ENCODE data around the gene DNAJC12. TPM values are rescaled to one million over a fixed set of nuclear protein-coding genes. Genes with fewer than 3 reads are reported as not detected.
A peak's percentile ranks its signal among the peaks of the same experiment; 100 is the strongest.

The DNAJC12 gene
- total RNA-seq, 6 experiments from 2014 or later = 0.20 to 0.47 (median 0.33) TPM; not detected in 1

DNA sequence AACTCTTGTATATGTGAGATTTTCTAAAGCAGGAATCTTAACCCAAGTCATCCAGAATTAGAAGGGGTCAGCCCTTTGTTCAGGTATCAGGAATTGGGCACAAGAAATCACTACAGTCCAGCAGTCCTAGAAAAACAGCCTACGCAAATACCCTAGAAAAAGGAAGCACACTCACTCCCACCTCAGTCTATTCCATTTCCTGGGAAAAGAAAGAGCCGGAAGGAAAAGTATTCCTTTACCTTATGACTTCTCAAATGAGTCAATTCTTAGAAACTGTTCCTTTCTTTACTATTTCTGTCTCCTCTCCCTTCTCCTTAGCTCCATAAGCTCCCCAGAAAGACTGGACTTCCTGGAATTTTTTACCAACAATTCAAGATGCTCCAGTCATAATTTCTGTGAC lies 62.7 kb downstream of the DNAJC12 start:
- Mint-ChIP-seq H3K27me3 (ENCODE audit: insufficient read depth) (peaks cover 14% of the 10 kb centered on the region), H3K27ac (no peak overlapping the region), H3K4me3 (no peak overlapping the region), H3K36me3 (ENCODE audit: low read depth) (no peaks in the 10 kb centered on the region), H3K9me3 (no peaks in the 10 kb centered on the region), H3K4me1 (ENCODE audit: low read depth) (peaks cover 13% of the 10 kb centered on the region)
- no peak for DNase-seq
- TF ChIP-seq, protein P1, sequence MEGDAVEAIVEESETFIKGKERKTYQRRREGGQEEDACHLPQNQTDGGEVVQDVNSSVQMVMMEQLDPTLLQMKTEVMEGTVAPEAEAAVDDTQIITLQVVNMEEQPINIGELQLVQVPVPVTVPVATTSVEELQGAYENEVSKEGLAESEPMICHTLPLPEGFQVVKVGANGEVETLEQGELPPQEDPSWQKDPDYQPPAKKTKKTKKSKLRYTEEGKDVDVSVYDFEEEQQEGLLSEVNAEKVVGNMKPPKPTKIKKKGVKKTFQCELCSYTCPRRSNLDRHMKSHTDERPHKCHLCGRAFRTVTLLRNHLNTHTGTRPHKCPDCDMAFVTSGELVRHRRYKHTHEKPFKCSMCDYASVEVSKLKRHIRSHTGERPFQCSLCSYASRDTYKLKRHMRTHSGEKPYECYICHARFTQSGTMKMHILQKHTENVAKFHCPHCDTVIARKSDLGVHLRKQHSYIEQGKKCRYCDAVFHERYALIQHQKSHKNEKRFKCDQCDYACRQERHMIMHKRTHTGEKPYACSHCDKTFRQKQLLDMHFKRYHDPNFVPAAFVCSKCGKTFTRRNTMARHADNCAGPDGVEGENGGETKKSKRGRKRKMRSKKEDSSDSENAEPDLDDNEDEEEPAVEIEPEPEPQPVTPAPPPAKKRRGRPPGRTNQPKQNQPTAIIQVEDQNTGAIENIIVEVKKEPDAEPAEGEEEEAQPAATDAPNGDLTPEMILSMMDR (IDR thresholded peaks at IDR 0.05) = no peak

DNA sequence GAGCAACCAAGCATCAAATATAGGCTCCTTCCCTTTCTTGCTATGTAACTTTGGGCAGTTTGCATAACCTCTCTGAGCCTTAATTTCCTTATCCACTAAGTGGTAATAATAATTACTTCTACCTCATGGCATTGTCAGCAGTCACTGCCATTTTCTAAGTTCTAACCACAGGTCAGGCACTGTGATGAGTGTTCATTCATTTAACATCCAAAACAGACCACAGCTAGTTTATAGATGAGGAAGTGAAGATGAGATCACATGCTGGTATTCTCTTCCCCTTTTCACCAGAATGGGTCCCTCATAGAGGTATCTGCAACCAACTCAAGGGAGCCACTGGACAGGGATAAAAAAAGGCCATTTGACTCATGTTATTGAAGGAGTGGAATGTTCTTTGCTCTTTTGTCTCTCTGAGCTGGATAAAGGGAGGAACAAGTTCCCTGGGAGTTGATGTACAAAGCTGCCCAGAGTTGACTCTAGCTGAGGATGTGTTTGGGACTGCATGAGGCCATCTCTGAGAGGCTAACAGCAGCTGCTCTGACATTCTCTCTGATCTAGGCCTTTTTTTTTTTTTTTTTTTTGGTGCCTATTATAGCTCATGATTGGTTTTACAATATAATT lies 65.0 kb downstream of the DNAJC12 start:
- peak; percentile 28 for DNase-seq
- Mint-ChIP-seq H3K4me3 (no peak overlapping the region), H3K9me3 (no peaks in the 10 kb centered on the region), H3K27me3 (ENCODE audit: insufficient read depth) (peaks cover 16% of the 10 kb centered on the region), H3K36me3 (ENCODE audit: low read depth) (no peaks in the 10 kb centered on the region), H3K4me1 (ENCODE audit: low read depth) (peaks cover 7% of the 10 kb centered on the region; the same call in 1 of the 2 replicates), H3K27ac (no peak overlapping the region)
- TF ChIP-seq, protein P1 (IDR thresholded peaks at IDR 0.05) = no peak

DNA sequence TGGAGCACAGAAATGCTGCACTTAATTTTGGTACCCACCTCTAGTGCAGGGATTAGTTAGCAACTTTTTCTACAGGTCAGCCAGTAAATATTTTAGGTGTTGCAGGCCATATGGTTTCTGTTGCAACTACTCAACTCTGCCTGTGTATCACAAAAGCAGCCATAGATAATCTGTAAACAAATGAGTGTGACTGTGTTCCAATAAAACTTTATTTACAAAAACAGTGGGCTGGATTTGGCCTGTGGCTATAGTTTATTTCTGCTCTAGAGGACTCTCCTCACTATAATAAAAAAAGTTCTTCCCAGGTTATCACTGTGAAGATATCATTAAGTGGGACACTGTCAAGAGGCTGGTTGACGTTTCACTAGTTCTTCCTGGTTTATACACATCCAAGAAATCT lies 65.8 kb downstream of the DNAJC12 start:
- H3K4me1 Mint-ChIP-seq (ENCODE audit: low read depth) = peaks cover 7% of the 10 kb centered on the region; the same call in 1 of the 2 replicates
- H3K4me3 Mint-ChIP-seq = no peak overlapping the region
- no peak overlapping the region for H3K27ac Mint-ChIP-seq
- H3K27me3 Mint-ChIP-seq (ENCODE audit: insufficient read depth) = peaks cover 17% of the 10 kb centered on the region
- TF ChIP-seq, protein P1 (IDR thresholded peaks at IDR 0.05) = no peak
- no peaks in the 10 kb centered on the region for H3K36me3 Mint-ChIP-seq (ENCODE audit: low read depth)
- H3K9me3 Mint-ChIP-seq = no peaks in the 10 kb centered on the region
- DNase-seq = no peak

DNA sequence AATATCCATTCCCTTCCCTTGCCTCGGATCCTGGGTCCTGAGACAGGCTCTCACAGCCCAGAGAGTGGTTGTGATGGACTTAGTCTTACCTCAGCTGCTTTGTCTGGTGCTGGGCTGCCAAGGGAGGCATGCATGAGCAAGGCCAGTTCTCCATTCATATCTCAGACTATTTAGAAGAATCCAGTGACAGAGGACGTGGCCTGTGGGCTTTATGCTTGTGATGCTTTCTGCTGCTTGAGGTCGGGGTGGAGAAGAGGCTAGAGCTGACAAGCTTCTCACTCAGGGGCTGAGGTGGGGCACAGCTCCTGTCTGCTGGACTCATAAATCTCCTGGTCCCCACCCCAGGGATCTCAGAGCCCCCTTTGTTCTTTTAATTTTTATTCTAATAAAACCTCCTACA lies 66.8 kb downstream of the DNAJC12 start:
- H3K27ac Mint-ChIP-seq = no peak overlapping the region
- H3K36me3 Mint-ChIP-seq (ENCODE audit: low read depth) = no peaks in the 10 kb centered on the region
- no peak overlapping the region for H3K4me3 Mint-ChIP-seq
- TF ChIP-seq, protein P1 (IDR thresholded peaks at IDR 0.05) = no peak
- DNase-seq = no peak
- no peaks in the 10 kb centered on the region for H3K9me3 Mint-ChIP-seq
- peaks cover 17% of the 10 kb centered on the region for H3K27me3 Mint-ChIP-seq (ENCODE audit: insufficient read depth)
- H3K4me1 Mint-ChIP-seq (ENCODE audit: low read depth) = peaks cover 7% of the 10 kb centered on the region; the same call in 1 of the 2 replicates

DNA sequence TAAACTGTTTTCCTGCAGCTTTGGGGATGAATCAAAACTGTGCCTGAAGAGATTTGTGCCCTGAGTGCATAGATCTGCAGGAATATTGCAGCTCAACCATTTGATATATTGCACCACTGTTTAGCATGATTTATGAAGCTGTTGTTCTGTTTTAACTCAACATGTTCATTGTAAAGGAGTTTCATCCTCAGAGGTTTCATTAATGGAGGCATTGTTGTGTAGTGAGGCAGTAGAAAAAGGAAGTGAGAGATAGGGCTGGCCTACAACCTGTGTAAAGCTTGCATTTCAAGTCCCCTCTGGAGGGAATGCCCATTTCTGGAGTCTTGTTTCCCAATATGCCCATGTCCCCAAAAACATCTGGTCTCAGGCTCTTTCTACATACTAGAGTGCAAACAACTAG lies 67.5 kb downstream of the DNAJC12 start:
- Mint-ChIP-seq H3K27ac (no peak overlapping the region), H3K4me1 (ENCODE audit: low read depth) (peaks cover 11% of the 10 kb centered on the region), H3K9me3 (no peaks in the 10 kb centered on the region), H3K4me3 (no peak overlapping the region), H3K27me3 (ENCODE audit: insufficient read depth) (peaks cover 17% of the 10 kb centered on the region), H3K36me3 (ENCODE audit: low read depth) (no peaks in the 10 kb centered on the region)
- DNase-seq = no peak
- TF ChIP-seq, protein P1 (IDR thresholded peaks at IDR 0.05) = no peak
